HL-60/S4 treated with phorbol 12-myristate 13-acetate at 8.2 ng/mL for 4 days and 3 days (cell line): ENCODE data around the gene GAB2.

Experiments used
- in situ Hi-C: fragments of 300-500 bp; cut with MboI; formaldehyde crosslinking; loops from 2 replicates; pipeline ENCODE4 v1.15.0; 2022; ENCODE audit warnings: low sequenced_read_pairs

Gene GAB2

DNA sequence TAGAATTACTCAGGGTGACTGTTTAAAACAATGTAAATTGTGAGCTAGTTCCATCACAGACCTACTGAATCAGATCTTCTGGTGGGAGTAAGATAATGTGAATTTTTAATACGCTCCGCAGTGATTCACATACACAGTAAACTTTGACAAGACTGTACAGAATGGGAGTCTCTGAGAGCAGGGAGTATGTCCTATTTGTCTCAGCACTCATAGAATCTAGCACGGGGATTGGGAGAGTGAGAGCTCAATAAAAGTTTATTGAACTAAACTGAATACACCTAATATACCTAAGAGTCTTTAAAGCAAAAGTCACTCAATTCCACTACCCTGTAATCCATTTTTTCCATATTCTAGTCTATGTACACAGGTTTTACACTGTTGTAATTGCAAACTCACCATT is 11.2 kb upstream of the GAB2 start:
- in situ Hi-C loops = loop anchor here (25.0 kb wide), 1 partner anchor 191 kb away; no protein-coding TSS in a partner anchor

- in situ Hi-C loops = loop anchor here (25.0 kb wide), 1 partner anchor 191 kb away; no protein-coding TSS in a partner anchor
These were observed 10.6 kb upstream of the GAB2 start for GRCh38 chr11:78428266-78428636.

- in situ Hi-C loops = loop anchor here (25.0 kb wide), 1 partner anchor 190 kb away; no protein-coding TSS in a partner anchor
These were observed 10.1 kb upstream of the GAB2 start for GRCh38 chr11:78427615-78428265.

DNA sequence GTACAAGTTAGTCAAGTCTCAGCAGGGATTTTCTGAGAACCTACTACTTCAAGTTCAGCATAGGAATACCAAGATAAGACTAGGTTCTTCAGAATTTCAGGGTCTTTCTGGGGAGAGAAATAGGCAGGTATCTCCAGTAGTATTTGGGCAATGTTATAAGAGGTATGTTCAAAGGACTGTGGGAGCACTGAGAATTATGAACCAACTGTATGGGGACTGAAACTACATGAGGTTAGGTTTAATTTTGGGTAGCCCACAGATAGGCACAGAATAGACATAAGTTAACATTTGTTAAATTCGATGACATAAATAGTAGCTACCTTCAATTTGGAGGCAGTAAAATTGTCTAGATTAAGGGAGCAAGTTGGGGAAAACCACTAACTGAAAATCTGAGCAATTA is 9.2 kb upstream of the GAB2 start:
- in situ Hi-C loops = loop anchor here (25.0 kb wide), 1 partner anchor 190 kb away; no protein-coding TSS in a partner anchor

DNA sequence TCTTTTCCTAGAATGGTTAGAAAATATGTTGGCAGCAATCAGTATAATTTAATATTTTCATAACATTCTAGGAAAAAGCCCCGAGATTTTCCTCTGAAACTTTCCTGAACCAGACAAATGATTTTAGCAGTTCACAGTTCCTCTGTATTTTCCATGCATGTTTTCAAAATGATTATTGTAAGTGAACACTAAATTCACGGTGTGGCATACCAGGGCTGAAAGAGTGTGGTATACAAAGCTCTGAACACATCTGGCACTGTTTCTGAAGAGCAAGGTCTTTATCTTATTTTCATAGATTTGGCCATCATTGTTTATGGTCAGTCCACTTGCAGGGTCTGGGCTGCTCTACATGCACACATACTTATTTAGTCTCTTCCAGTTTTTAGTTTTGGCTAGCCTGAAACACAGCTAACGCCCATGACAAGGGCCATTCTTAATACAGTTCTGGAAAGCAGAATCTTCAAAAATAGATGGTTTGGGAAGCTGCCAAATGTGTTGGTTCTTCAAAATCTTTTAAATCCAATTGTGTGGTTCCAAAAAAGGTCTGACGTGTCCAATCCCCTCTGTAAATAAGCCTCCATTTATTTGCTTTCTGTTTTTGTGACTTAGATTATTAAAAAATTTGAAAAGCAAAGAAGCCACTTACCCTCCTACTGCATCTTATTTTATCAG is 7.9 kb upstream of the GAB2 start:
- in situ Hi-C loops = loop anchor here (25.0 kb wide), 1 partner anchor 188 kb away; no protein-coding TSS in a partner anchor

- in situ Hi-C loops = loop anchor here (25.0 kb wide), 1 partner anchor 187 kb away; no protein-coding TSS in a partner anchor
These were observed 7.0 kb upstream of the GAB2 start for GRCh38 chr11:78424334-78425270.

DNA sequence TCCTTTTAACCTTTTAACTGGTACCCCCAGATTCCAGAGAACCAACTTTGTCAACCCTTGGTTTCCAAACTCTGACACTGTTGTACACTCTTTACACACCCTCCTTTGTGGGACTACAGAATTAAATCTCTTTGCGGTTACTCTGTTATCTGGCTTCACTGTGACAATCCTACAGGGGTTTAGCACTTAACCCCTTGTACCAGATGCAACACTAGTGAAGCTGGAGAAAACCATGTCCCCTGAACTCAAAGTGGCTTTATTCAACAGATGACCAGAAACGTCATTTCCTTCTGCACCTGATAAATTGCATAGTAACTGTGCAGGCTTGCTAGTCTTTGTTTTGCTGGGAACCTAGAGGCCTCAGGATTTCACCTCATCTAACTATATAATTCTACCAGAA is 5.6 kb upstream of the GAB2 start:
- in situ Hi-C loops = no loop called here

DNA sequence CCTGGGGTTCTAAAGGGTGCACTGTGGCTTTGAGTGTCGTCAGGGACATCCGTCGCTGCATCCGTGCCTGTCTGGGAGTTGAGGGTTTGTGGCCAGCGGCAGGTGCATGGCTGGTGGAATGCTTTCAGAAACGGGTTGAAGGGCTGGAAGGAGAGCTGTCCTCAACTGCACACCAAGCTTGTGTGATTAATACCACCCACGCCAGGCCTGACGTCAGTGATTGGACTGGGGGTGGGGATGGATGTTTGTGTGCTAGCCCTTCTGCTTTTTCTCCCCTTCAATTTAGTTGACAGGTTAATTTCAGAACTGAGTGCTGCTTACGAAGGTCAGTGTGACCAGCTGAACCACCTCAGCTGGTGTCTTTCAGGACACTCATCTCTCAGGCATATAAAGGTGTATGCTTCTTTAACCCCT is 3.2 kb upstream of the GAB2 start:
- in situ Hi-C loops = no loop called here

DNA sequence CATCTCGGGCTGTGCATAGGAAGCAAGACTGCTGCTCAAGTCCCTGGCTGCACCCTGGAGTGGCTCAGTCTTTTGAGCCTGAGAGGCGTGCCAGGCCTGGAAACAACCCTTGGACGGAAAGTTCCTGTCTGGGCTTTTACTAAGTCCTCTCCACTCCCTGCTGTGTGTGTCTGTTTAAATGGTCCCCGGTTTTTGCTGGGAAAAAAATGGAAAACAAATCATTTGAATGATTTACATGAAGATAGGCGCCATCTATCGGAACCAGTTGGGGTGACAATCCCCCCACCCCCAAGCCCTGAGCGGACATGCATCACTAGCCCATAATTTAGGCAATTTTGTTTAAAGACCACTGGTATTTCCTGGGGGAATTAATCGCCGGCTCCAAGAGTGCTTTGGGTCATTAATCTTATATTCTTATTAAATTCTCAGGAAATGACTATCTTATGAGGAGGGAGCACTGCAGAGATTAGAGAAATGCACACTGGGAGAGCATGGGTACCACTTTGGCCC is 2.7 kb upstream of the GAB2 start:
- in situ Hi-C loops = no loop called here

- in situ Hi-C loops = no loop called here
These were observed 1.7 kb upstream of the GAB2 start for GRCh38 chr11:78419327-78419726.

- in situ Hi-C loops = no loop called here
These were observed 1.1 kb upstream of the GAB2 start for GRCh38 chr11:78418584-78419211.

GRCh38 chr11:78417888-78418583 is 416 bp upstream of the GAB2 start:
- in situ Hi-C loops = no loop called here

DNA sequence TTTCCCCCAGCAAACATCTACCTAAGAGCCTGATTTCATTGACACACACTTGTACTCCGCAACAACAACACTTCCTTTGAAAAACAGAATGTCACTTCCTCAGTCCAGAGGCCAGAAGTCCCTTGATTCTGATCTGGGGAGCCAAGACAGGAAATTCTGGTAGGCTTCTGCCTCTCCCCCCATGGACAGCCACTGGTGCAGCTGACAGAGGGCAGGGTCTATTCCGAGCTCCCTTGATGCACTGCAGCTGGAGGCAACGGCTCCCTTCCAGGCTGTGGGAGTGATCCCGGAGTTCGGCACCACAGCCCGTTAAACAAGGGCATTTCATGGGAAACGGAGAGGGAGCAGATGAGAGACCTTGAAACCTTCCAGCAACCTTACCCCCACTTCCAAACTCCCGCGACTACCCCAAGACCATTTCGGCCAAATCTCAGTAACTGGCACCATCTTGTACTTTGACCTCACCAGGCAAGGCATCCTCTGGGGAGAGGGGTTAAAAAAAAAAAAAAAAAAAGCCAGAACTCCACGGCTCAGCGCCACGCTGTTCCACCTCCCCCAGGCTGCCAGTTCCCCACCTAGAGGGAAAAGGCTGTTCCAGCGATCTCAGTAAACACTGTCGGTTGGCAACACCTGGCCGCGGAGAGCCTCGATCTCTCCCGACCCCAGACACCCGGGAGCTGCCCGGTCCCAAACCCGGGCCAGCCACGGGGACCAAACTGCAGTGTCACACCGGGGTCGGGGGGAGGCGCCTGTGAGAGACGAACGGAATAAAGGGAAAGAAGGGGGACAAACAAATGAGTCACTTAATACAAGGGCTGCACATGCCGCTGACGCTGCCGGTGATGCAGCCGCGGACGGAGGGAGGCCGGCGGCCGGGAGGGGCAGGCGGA is 1.1 kb downstream of the GAB2 start:
- in situ Hi-C loops = no loop called here

DNA sequence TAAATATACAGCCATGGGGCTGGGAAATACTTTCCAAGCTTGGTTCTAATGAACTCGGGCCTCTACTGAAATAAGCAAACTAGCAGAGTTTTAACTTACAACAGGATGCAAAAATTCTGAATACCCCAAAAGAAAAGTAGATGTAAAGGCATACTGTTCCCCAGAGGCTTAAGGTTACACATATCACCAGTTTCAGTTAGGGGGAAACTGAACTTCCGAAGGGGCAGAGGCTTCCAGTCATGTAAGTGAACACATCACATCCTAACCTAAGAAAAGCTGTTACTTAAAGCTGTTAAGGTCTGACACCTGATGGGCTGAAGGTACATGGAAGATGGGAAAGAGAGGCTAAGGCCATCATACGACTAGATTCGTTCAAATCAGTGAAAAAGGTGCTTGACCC is 2.3 kb downstream of the GAB2 start:
- in situ Hi-C loops = no loop called here

DNA sequence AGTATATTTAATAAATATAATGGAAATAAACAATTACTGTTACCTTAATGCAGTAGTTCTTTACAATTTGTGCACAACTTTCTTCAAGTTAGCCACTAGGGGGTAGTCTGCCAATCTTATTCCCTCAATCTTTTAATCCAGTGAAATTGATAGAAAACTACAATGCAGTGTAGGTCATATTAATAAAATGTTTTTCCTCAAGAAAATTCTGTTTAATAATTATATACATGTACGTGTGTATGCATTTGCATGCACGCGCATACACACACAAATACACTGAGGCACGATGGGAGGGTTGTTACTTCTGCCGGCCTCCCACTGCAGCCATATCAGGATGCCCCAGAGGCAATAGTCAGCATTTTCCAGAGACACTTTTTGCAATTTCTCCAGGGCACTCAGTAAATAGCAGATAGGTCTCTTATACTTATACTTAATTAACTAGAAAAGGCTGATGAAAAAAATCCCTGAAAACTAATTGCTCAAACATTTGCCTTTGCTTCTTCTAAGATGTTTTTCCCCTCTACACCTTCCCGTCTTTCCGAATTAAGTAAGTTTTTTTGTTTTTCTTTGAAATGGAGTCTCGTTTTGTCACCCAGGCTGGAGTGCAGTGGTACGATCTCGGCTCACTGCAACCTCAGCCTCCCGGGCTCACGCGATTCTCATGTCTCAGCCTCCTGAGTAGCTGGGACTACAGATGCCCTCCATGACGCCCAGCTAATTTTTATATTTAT is 3.1 kb downstream of the GAB2 start:
- in situ Hi-C loops = no loop called here

GRCh38 chr11:78408619-78409018 is 9.0 kb downstream of the GAB2 start:
- in situ Hi-C loops = no loop called here

GRCh38 chr11:78406568-78407196 is 10.9 kb downstream of the GAB2 start:
- in situ Hi-C loops = no loop called here

GRCh38 chr11:78405805-78406204 is 11.8 kb downstream of the GAB2 start:
- in situ Hi-C loops = no loop called here
